22Rv1 (cell line): ENCODE results near the gene NOP10.

Source experiments
- CTCF ChIP-seq: fragments of 450-650 bp; IDR thresholded peaks from 2 replicates; pipeline ENCODE4 v1.5.1; 2017; ENCODE audit warnings: mild to moderate bottlenecking
- ZFX ChIP-seq: fragments of 450-650 bp; IDR thresholded peaks from 2 replicates; pipeline ENCODE4 v1.6.1; 2017; ENCODE audit warnings: antibody characterized with exemption, borderline replicate concordance

DNA sequence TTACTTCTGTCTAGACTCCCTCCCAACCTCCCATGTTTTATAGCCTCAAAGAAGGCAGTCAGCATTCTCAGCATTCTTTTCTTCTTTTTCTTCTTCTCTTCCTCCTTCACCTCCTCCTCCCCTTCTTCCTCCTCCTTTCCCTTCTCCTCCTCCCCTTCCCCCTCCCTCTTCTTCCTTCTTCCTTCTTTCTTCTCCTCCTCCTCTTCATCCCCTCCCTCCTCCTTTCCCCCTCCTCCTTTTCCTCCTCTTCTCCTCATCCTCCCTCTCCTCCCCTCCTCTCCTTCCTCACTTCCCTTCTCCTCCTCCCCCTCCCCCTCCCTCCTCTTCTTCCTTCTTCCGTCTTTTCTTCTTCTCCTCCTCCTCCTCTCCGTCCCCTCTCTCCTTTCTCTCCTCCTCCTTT, 27.7 kb upstream of the NOP10 start:
- no peak for TF ChIP-seq CTCF
- TF ChIP-seq ZFX = no peak
